ENCODE data around the gene RASL11B. TPM values are rescaled to one million over a fixed set of nuclear protein-coding genes. Genes with fewer than 3 reads are reported as not detected.

Gene RASL11B
- total RNA-seq, 4 donors from 2014 or later, result 0.55 to 0.64 TPM; not detected in 2

GRCh38 chr4:52823702-52824092, 38.4 kb upstream of the RASL11B start:
- H3K4me1 ChIP-seq, result peaks cover 0 to 11% (median 0%) of the 10 kb centered on the region in 4 donors
- in situ Hi-C loops (cut with MboI; ENCODE audit: low pct_ligation_motif_present in 1 of 4, low pct_unique_long_range_greater_than_20kb in 1 of 4, low sequenced_read_pairs in 3 of 4) (no loop called here), intact Hi-C loops (cut with DNase I; ENCODE audit: low total_unique reads) (no loop called here)
- no peak for DNase-seq
- H3K27me3 ChIP-seq, result no peaks in the 10 kb centered on the region
- H3K36me3 ChIP-seq, result no peaks in the 10 kb centered on the region
- TF ChIP-seq POLR2A (IDR thresholded peaks at IDR 0.05) (no peak), POLR2AphosphoS5 (IDR thresholded peaks at IDR 0.05) (no peak), CTCF (IDR thresholded peaks at IDR 0.05) (no peak), EP300 (IDR thresholded peaks at IDR 0.05; ENCODE audit: low read depth) (no peak)
- H3K9me3 ChIP-seq, result no peaks in the 10 kb centered on the region
- WGBS, 2 donors (ENCODE audit: low coverage in 1 of 2), result 80% methylated on average over 1 of the region's 1 CpG; no CpG with 5 or more reads in 1 of the 2 donors
- H3K4me3 ChIP-seq, result no peak overlapping the region
- H3K27ac ChIP-seq, result peak overlapping the region; percentile 25 to 56 (median 48)

DNA sequence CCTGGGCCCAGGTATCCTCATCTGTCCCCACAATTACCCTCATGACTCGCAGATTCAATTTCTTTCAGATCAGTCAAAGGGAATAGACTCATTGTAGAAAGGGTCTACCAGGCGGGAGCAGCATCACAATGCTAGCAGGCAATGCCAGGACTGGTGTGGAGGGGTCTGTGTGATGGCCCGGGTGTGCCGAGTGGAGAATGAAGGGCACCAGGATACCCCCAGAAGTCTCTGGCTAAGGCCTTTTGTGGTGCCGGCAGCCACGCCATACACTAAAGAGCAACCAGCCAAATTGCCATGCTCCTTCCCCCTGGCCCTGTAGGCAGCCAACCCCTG, 37.9 kb upstream of the RASL11B start:
- TF ChIP-seq POLR2AphosphoS5 (IDR thresholded peaks at IDR 0.05) (no peak), CTCF (IDR thresholded peaks at IDR 0.05) (no peak), POLR2A (IDR thresholded peaks at IDR 0.05) (no peak), EP300 (IDR thresholded peaks at IDR 0.05; ENCODE audit: low read depth) (no peak)
- Histone ChIP-seq H3K9me3 (no peaks in the 10 kb centered on the region), H3K27ac (peak overlapping the region in 1 of 4 donors; percentile 37), H3K4me1 (peaks cover 0 to 11% (median 0%) of the 10 kb centered on the region in 4 donors), H3K4me3 (no peak overlapping the region), H3K27me3 (no peaks in the 10 kb centered on the region), H3K36me3 (no peaks in the 10 kb centered on the region)
- DNase-seq, result no peak
- 98% methylated on average over 6 of the region's 6 CpGs; no CpG with 5 or more reads in 1 of the 2 donors for WGBS, 2 donors (ENCODE audit: low coverage in 1 of 2)
- in situ Hi-C loops (cut with MboI; ENCODE audit: low pct_ligation_motif_present in 1 of 4, low pct_unique_long_range_greater_than_20kb in 1 of 4, low sequenced_read_pairs in 3 of 4) (no loop called here), intact Hi-C loops (cut with DNase I; ENCODE audit: low total_unique reads) (no loop called here)

DNA sequence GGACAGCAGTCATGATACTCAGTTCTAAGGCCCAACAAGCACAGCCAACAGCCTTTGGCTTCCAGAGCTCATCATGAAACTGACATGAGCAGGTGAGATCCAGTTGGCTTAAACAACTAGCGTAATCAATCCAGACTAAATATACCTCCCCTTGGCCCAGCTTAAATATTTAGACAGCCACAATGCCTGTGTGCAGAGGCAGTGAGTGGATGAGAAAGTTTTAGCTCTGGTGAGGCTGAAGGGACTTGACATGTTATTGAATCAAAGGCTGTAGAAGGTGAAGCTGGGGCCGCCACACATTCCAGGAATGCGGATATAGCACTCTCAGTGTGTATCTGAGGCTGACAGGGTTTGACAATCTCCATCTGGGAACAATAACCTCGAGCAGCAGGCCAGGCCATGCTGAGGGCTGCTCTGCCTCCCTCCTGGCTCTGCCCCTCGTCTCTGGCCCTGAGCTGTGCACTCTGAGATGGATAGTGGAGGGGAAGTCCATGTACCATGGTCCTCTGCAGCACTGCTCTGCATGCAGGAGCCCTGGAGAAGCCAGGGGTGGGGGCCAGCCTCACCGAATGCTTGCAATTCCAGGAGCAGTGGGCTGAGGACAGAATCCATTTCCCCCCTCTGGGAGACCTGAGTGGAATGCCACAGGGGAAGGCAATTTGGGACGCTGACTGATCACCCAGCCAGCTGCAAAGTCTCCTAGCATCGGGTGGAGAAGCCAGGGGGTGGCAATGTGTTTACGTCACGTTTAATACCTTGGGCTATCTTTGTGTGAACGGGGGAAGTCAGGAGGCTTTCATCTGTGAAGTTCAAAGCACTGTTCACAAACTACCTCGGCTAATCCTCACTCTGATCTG, 37.3 kb upstream of the RASL11B start:
- Histone ChIP-seq H3K27me3 (no peaks in the 10 kb centered on the region), H3K9me3 (no peaks in the 10 kb centered on the region), H3K36me3 (no peaks in the 10 kb centered on the region), H3K27ac (peak overlapping the region in 2 of 4 donors; percentile 4 to 37), H3K4me3 (no peak overlapping the region), H3K4me1 (peaks cover 0 to 11% (median 0%) of the 10 kb centered on the region in 4 donors)
- in situ Hi-C loops (cut with MboI; ENCODE audit: low pct_ligation_motif_present in 1 of 4, low pct_unique_long_range_greater_than_20kb in 1 of 4, low sequenced_read_pairs in 3 of 4), result no loop called here
- no peak for TF ChIP-seq POLR2A (IDR thresholded peaks at IDR 0.05)
- TF ChIP-seq POLR2AphosphoS5 (IDR thresholded peaks at IDR 0.05), result peak in 1 of 3 donors; percentile 17
- 67% methylated on average over 11 of the region's 12 CpGs; no CpG with 5 or more reads in 1 of the 2 donors for WGBS, 2 donors (ENCODE audit: low coverage in 1 of 2)
- DNase-seq, result no peak
- intact Hi-C loops (cut with DNase I; ENCODE audit: low total_unique reads), result no loop called here

DNA sequence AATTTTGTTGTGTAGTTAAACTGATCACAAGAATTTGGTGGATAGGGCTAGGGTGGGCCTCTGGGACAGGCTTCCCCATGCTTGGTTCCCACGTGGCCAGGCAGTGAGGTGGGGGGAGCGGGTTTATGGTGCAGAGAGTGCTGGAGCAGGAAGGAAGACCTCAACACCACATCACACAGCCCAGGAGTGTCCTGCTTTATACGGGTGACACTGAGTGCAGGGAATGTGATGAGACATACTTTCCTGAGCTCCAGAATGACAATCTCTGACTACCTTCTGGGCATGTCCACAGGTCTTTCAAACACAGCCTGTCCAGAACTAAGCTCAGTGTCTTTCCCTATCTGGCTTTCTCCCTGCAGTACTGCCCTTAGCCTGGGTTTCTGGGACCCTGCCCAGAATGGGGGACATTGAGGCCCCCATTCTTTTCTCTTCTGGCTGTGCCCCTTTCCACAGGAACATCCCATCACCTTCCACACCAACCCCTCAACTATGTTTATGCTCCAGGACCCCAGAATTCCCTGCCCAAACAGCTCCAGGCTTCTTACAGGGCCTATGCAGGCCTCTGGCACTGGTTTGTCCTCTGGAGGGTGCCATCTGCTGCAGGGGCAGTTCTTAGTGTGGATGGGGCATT, 36.5 kb upstream of the RASL11B start:
- Histone ChIP-seq H3K4me3 (no peak overlapping the region), H3K4me1 (peaks cover 0 to 11% (median 0%) of the 10 kb centered on the region in 4 donors), H3K9me3 (no peaks in the 10 kb centered on the region), H3K27me3 (no peaks in the 10 kb centered on the region), H3K27ac (no peak overlapping the region), H3K36me3 (no peaks in the 10 kb centered on the region)
- no peak for DNase-seq
- 45% methylated on average over 3 of the region's 3 CpGs; no CpG with 5 or more reads in 1 of the 2 donors for WGBS, 2 donors (ENCODE audit: low coverage in 1 of 2)
- no peak for TF ChIP-seq EP300 (IDR thresholded peaks at IDR 0.05; ENCODE audit: low read depth)
- no peak for TF ChIP-seq CTCF (IDR thresholded peaks at IDR 0.05)
- no peak for TF ChIP-seq POLR2A (IDR thresholded peaks at IDR 0.05)
- TF ChIP-seq POLR2AphosphoS5 (IDR thresholded peaks at IDR 0.05), result no peak
- intact Hi-C loops (cut with DNase I; ENCODE audit: low total_unique reads), result no loop called here
- in situ Hi-C loops (cut with MboI; ENCODE audit: low pct_ligation_motif_present in 1 of 4, low pct_unique_long_range_greater_than_20kb in 1 of 4, low sequenced_read_pairs in 3 of 4), result no loop called here

Measured in transverse colon (tissue), 4 donors.